Skin of body (tissue), 2 donors: Measurements from ENCODE around the gene GPR78. TPM values are rescaled to one million over a fixed set of nuclear protein-coding genes. Genes with fewer than 3 reads are reported as not detected.
"Not testable (repeated sequence)": the region's sequence is repeated elsewhere in the genome, so short reads cannot be mapped to it uniquely, and the experiment has no call there.

Experiments used
- DNase-seq: peaks from one replicate; lab custom pipeline; 2025; lab: John Stamatoyannopoulos, UW
- total RNA-seq: library from RNA; depleted of rRNA; stranded (reverse); fragments of >200 nt; gene quantifications from one replicate; pipeline ENCODE4 v1.2.3, GENCODE V29; 2014

GPR78 gene
- total RNA-seq, 1 donor from 2014 or later = 1.2 TPM

GRCh38 chr4:8560265-8561047 lies 19.7 kb upstream of the GPR78 start:
- no peak for DNase-seq

GRCh38 chr4:8564595-8564994 lies 15.6 kb upstream of the GPR78 start:
- no peak for DNase-seq

- no peak for DNase-seq
Observed at GRCh38 chr4:8568068-8568668, 12.0 kb upstream of the GPR78 start.

GRCh38 chr4:8570201-8570600 lies 10.0 kb upstream of the GPR78 start:
- no peak for DNase-seq

- no peak for DNase-seq
Observed at GRCh38 chr4:8571702-8572685, 8.2 kb upstream of the GPR78 start.

GRCh38 chr4:8573266-8573665 lies 6.9 kb upstream of the GPR78 start:
- no peak for DNase-seq

- no peak for DNase-seq
Observed at GRCh38 chr4:8574796-8575370, 5.3 kb upstream of the GPR78 start.

- DNase-seq = no peak
Observed at GRCh38 chr4:8575457-8575856, 4.7 kb upstream of the GPR78 start.

- not testable (repeated sequence) for DNase-seq
Observed at GRCh38 chr4:8576591-8576990, 3.6 kb upstream of the GPR78 start.

GRCh38 chr4:8577046-8577445 lies 3.1 kb upstream of the GPR78 start:
- DNase-seq = no peak

- no peak for DNase-seq
Observed at GRCh38 chr4:8577972-8578371, 2.2 kb upstream of the GPR78 start.

- no peak for DNase-seq
Observed at GRCh38 chr4:8578717-8579116, 1.5 kb upstream of the GPR78 start.

- DNase-seq = no peak
Observed at GRCh38 chr4:8579526-8580320, 469 bp upstream of the GPR78 start.

- DNase-seq = no peak
Observed at GRCh38 chr4:8581094-8581861, 1.1 kb downstream of the GPR78 start.

GRCh38 chr4:8582016-8582415 lies 1.8 kb downstream of the GPR78 start:
- no peak for DNase-seq

- DNase-seq = no peak
Observed at GRCh38 chr4:8582436-8582835, 2.2 kb downstream of the GPR78 start.

- no peak for DNase-seq
Observed at GRCh38 chr4:8582941-8583654, 2.9 kb downstream of the GPR78 start.

- DNase-seq = no peak
Observed at GRCh38 chr4:8583655-8584025, 3.4 kb downstream of the GPR78 start.

- no peak for DNase-seq
Observed at GRCh38 chr4:8585186-8585585, 5.0 kb downstream of the GPR78 start.
